Measurements from ENCODE around the gene CCDC40. TPM values are rescaled to one million over a fixed set of nuclear protein-coding genes. Genes with fewer than 3 reads are reported as not detected.

Gene CCDC40
- total RNA-seq, 2 experiments from 2014 or later: 0.64 to 0.77 TPM

- H3K4me1 Mint-ChIP-seq (ENCODE audit: low read depth): no peaks in the 10 kb centered on the region
- no peaks in the 10 kb centered on the region for H3K9me3 Mint-ChIP-seq
- Histone ChIP-seq H3K4me3 (ENCODE audit: low read length) (no peak overlapping the region), H3K27ac (ENCODE audit: low read depth in 1 of 2, low read length in 2 of 2) (no peak overlapping the region), H3K27me3 (ENCODE audit: control insufficient read depth in 1 of 2, insufficient read depth in 2 of 2, low read length in 2 of 2) (no peaks in the 10 kb centered on the region), H3K9me3 (ENCODE audit: control insufficient read depth in 1 of 2, insufficient read depth in 1 of 2, low read length in 2 of 2) (no peaks in the 10 kb centered on the region), H3K36me3 (ENCODE audit: insufficient read depth, low read length) (no peaks in the 10 kb centered on the region), H3K4me1 (ENCODE audit: insufficient read depth, low read length) (no peaks in the 10 kb centered on the region)
- no peaks in the 10 kb centered on the region for H3K27me3 Mint-ChIP-seq
- no peak overlapping the region for H3K4me3 Mint-ChIP-seq
- no peaks in the 10 kb centered on the region for H3K36me3 Mint-ChIP-seq (ENCODE audit: low read depth)
- intact Hi-C loops (cut with DNase I, micrococcal nuclease): no loop called here
- ATAC-seq (ENCODE audit: poor library complexity) (no peak), DNase-seq (no peak)
- ChIA-PET CTCF (no interaction called here), POLR2A (no interaction called here)
- no peak for TF ChIP-seq CTCF (IDR thresholded peaks at IDR 0.05)
- no peak overlapping the region for H3K27ac Mint-ChIP-seq
These were observed 74.7 kb downstream of the CCDC40 start for GRCh38 chr17:80110927-80111701.

GRCh38 chr17:80111702-80112470 is 75.4 kb downstream of the CCDC40 start:
- H3K27ac ChIP-seq (ENCODE audit: low read depth in 1 of 2, low read length in 2 of 2): no peak overlapping the region
- H3K4me1 ChIP-seq (ENCODE audit: insufficient read depth, low read length): no peaks in the 10 kb centered on the region
- CTCF ChIA-PET: no interaction called here
- H3K4me3 Mint-ChIP-seq: no peak overlapping the region
- H3K9me3 ChIP-seq (ENCODE audit: control insufficient read depth in 1 of 2, insufficient read depth in 1 of 2, low read length in 2 of 2): no peaks in the 10 kb centered on the region
- no peak for ATAC-seq (ENCODE audit: poor library complexity)
- DNase-seq: no peak
- POLR2A ChIA-PET: no interaction called here
- no peaks in the 10 kb centered on the region for H3K27me3 Mint-ChIP-seq
- no peaks in the 10 kb centered on the region for H3K4me1 Mint-ChIP-seq (ENCODE audit: low read depth)
- no peak for TF ChIP-seq CTCF (IDR thresholded peaks at IDR 0.05)
- no peaks in the 10 kb centered on the region for H3K36me3 ChIP-seq (ENCODE audit: insufficient read depth, low read length)
- H3K27ac Mint-ChIP-seq: no peak overlapping the region
- H3K9me3 Mint-ChIP-seq: no peaks in the 10 kb centered on the region
- no peak overlapping the region for H3K4me3 ChIP-seq (ENCODE audit: low read length)
- no peaks in the 10 kb centered on the region for H3K36me3 Mint-ChIP-seq (ENCODE audit: low read depth)
- intact Hi-C loops (cut with DNase I, micrococcal nuclease): no loop called here
- H3K27me3 ChIP-seq (ENCODE audit: control insufficient read depth in 1 of 2, insufficient read depth in 2 of 2, low read length in 2 of 2): no peaks in the 10 kb centered on the region

DNA sequence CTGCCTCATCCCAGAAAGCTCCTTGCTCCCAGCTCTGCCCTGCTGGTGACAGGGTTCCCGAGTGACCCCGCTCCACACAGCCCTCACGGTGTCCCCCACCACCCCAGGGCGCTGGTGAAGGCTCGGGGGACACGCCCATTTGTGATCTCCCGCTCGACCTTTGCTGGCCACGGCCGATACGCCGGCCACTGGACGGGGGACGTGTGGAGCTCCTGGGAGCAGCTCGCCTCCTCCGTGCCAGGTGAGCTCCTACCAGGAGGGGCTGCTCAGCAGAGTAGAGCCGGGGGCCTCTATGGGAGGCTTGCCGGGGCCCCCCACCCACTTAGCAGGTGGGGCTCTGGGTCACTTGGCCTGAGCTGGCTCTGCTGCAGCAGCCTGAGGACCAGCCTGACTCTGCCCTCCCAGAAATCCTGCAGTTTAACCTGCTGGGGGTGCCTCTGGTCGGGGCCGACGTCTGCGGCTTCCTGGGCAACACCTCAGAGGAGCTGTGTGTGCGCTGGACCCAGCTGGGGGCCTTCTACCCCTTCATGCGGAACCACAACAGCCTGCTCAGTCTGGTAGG is 76.1 kb downstream of the CCDC40 start:
- DNase-seq: no peak
- no peaks in the 10 kb centered on the region for H3K27me3 Mint-ChIP-seq
- intact Hi-C loops (cut with DNase I, micrococcal nuclease): no loop called here
- Histone ChIP-seq H3K9me3 (ENCODE audit: control insufficient read depth in 1 of 2, insufficient read depth in 1 of 2, low read length in 2 of 2) (no peaks in the 10 kb centered on the region), H3K4me3 (ENCODE audit: low read length) (no peak overlapping the region), H3K36me3 (ENCODE audit: insufficient read depth, low read length) (no peaks in the 10 kb centered on the region), H3K4me1 (ENCODE audit: insufficient read depth, low read length) (no peaks in the 10 kb centered on the region), H3K27me3 (ENCODE audit: control insufficient read depth in 1 of 2, insufficient read depth in 2 of 2, low read length in 2 of 2) (no peaks in the 10 kb centered on the region), H3K27ac (ENCODE audit: low read depth in 1 of 2, low read length in 2 of 2) (no peak overlapping the region)
- ATAC-seq (ENCODE audit: poor library complexity): no peak
- TF ChIP-seq CTCF (IDR thresholded peaks at IDR 0.05): no peak
- H3K4me3 Mint-ChIP-seq: no peak overlapping the region
- no peak overlapping the region for H3K27ac Mint-ChIP-seq
- no peaks in the 10 kb centered on the region for H3K9me3 Mint-ChIP-seq
- POLR2A ChIA-PET: no interaction called here
- no peaks in the 10 kb centered on the region for H3K36me3 Mint-ChIP-seq (ENCODE audit: low read depth)
- CTCF ChIA-PET: interaction anchor here (0.5 kb wide), 1 partner anchor 97 kb away, joined by 3 read pairs; no protein-coding TSS in a partner anchor
- no peaks in the 10 kb centered on the region for H3K4me1 Mint-ChIP-seq (ENCODE audit: low read depth)

Measured in CD4-positive, alpha-beta T cell (primary cell).